Measurements from ENCODE around the gene PA2G4. TPM values are rescaled to one million over a fixed set of nuclear protein-coding genes. Genes with fewer than 3 reads are reported as not detected.

The PA2G4 gene
- total RNA-seq, 1 donor, result 115 TPM

GRCh38 chr12:56157201-56158028 lies 53.1 kb downstream of the PA2G4 start:
- Histone ChIP-seq H3K79me2 (ENCODE audit: insufficient read depth, low read length) (peaks cover 54% of the 10 kb centered on the region), H3K36me3 (ENCODE audit: insufficient read depth, low read length) (peaks cover 44% of the 10 kb centered on the region), H3K27ac (ENCODE audit: low read depth, low read length) (peak overlapping the region; percentile 73), H2AFZ (ENCODE audit: low read length) (peak overlapping the region; percentile 86), H3K4me3 (ENCODE audit: insufficient read depth, low read length) (peak overlapping the region; percentile 92), H3K4me1 (ENCODE audit: insufficient read depth, low read length) (peaks cover 34% of the 10 kb centered on the region), H3K4me2 (ENCODE audit: insufficient read depth, low read length) (peak overlapping the region; percentile 99), H3K27me3 (ENCODE audit: insufficient read depth, low read length) (no peaks in the 10 kb centered on the region), H4K20me1 (ENCODE audit: insufficient read depth, low read length) (peaks cover 36% of the 10 kb centered on the region), H3K9me3 (ENCODE audit: low read depth, low read length) (no peaks in the 10 kb centered on the region)
- DNase-seq (ENCODE audit: insufficient read length, low spot score, missing footprints), result peak; percentile 95
- TF ChIP-seq CTCF (IDR thresholded peaks at IDR 0.05; ENCODE audit: extremely low read depth, low read depth, low read length), result peak; percentile 74

- peaks cover 46% of the 10 kb centered on the region for H3K79me2 ChIP-seq (ENCODE audit: insufficient read depth, low read length)
- no peaks in the 10 kb centered on the region for H3K27me3 ChIP-seq (ENCODE audit: insufficient read depth, low read length)
- H4K20me1 ChIP-seq (ENCODE audit: insufficient read depth, low read length), result peaks cover 42% of the 10 kb centered on the region
- peaks cover 53% of the 10 kb centered on the region for H3K36me3 ChIP-seq (ENCODE audit: insufficient read depth, low read length)
- peaks cover 28% of the 10 kb centered on the region for H3K4me1 ChIP-seq (ENCODE audit: insufficient read depth, low read length)
- DNase-seq (ENCODE audit: insufficient read length, low spot score, missing footprints), result peak; percentile 97
- peak within 1 kb of the TSS; percentile 99 for H3K4me2 ChIP-seq (ENCODE audit: insufficient read depth, low read length)
- TF ChIP-seq CTCF (IDR thresholded peaks at IDR 0.05; ENCODE audit: extremely low read depth, low read depth, low read length), result no peak
- peak within 1 kb of the TSS; percentile 87 for H3K27ac ChIP-seq (ENCODE audit: low read depth, low read length)
- H2AFZ ChIP-seq (ENCODE audit: low read length), result peak within 1 kb of the TSS; percentile 86
- H3K4me3 ChIP-seq (ENCODE audit: insufficient read depth, low read length), result peak within 1 kb of the TSS; percentile 92
- no peaks in the 10 kb centered on the region for H3K9me3 ChIP-seq (ENCODE audit: low read depth, low read length)
Measured at GRCh38 chr12:56158029-56158925, 53.9 kb downstream of the PA2G4 start, which contains the start of gene MYL6. TSS of gene MYL6 (plus strand) at chr12:56158359. CDS start at chr12:56158402, 43 bp downstream.

- Histone ChIP-seq H3K36me3 (ENCODE audit: insufficient read depth, low read length) (peaks cover 60% of the 10 kb centered on the region), H3K9me3 (ENCODE audit: low read depth, low read length) (no peaks in the 10 kb centered on the region), H3K4me3 (ENCODE audit: insufficient read depth, low read length) (peak overlapping the region; percentile 92), H3K27me3 (ENCODE audit: insufficient read depth, low read length) (no peaks in the 10 kb centered on the region), H3K4me1 (ENCODE audit: insufficient read depth, low read length) (peaks cover 25% of the 10 kb centered on the region), H2AFZ (ENCODE audit: low read length) (no peak overlapping the region), H4K20me1 (ENCODE audit: insufficient read depth, low read length) (peaks cover 44% of the 10 kb centered on the region), H3K79me2 (ENCODE audit: insufficient read depth, low read length) (peaks cover 40% of the 10 kb centered on the region), H3K27ac (ENCODE audit: low read depth, low read length) (peak overlapping the region; percentile 87), H3K4me2 (ENCODE audit: insufficient read depth, low read length) (peak overlapping the region; percentile 99)
- TF ChIP-seq CTCF (IDR thresholded peaks at IDR 0.05; ENCODE audit: extremely low read depth, low read depth, low read length), result no peak
- peak; percentile 93 for DNase-seq (ENCODE audit: insufficient read length, low spot score, missing footprints)
Measured at GRCh38 chr12:56158926-56159461, 54.6 kb downstream of the PA2G4 start.

All from osteoblast (primary cell).